Esophagus muscularis mucosa (tissue), 4 donors: ENCODE results near the gene RNASEH1. TPM values are rescaled to one million over a fixed set of nuclear protein-coding genes. Genes with fewer than 3 reads are reported as not detected.
"Not testable (repeated sequence)": the region's sequence is repeated elsewhere in the genome, so short reads cannot be mapped to it uniquely, and the experiment has no call there.

Experiments used
- DNase-seq: peaks from one replicate; pipeline ENCODE4 v3.0.0-alpha.2; 2017; ENCODE audit errors: extremely low spot score
- H3K27ac ChIP-seq, 4 donors: fragments of 200-600 bp; sonication (generic); replicated peaks in 1 of 4; 1 replicate in 3 of 4; 2 replicates in 1 of 4; pipeline ENCODE4 v1.5.1; 2016 to 2019; ENCODE audit warnings: mild to moderate bottlenecking in 1 of 4
- H3K27me3 ChIP-seq, 4 donors: fragments of 200-600 bp; sonication (generic); one replicate each; pipeline versions ENCODE4 v1.5.1 to v1.6.0; 2016 to 2019
- H3K36me3 ChIP-seq, 4 donors: fragments of 200-600 bp; sonication (generic); one replicate each; pipeline ENCODE4 v1.5.1; 2016 to 2019
- H3K4me1 ChIP-seq, 4 donors: fragments of 200-600 bp; sonication (generic); one replicate each; pipeline ENCODE4 v1.5.1; 2016 to 2019
- H3K4me3 ChIP-seq, 4 donors: fragments of 200-600 bp; sonication (generic); 1 replicate in 2 of 4; 2 replicates in 2 of 4; pipeline ENCODE4 v1.5.1; 2016 to 2019; ENCODE audit warnings: mild to moderate bottlenecking in 4 of 4, moderate library complexity in 1 of 4
- H3K9me3 ChIP-seq, 4 donors: fragments of 200-600 bp; sonication (generic); 1 replicate in 3 of 4; 2 replicates in 1 of 4; pipeline ENCODE4 v1.5.1; 2016 to 2019
- CTCF ChIP-seq, 3 experiments: fragments of 200-600 bp in 2 of 3; fragments of 450-650 bp in 1 of 3; sonication (generic) in 2 of 3; IDR thresholded peaks; one replicate each; pipeline ENCODE4 v1.5.1; 2017 to 2019; ENCODE audit warnings: antibody characterized with exemption in 3 of 3, mild to moderate bottlenecking in 2 of 3, moderate library complexity in 1 of 3
- EP300 ChIP-seq: sonication (generic); formaldehyde crosslinking; IDR thresholded peaks from one replicate; pipeline ENCODE4 v1.6.1; 2017; ENCODE audit warnings: antibody characterized with exemption
- POLR2A ChIP-seq: fragments of 450-650 bp; IDR thresholded peaks from one replicate; pipeline ENCODE4 v1.6.1; 2017; ENCODE audit warnings: antibody characterized with exemption, moderate library complexity, mild to moderate bottlenecking, low read depth
- POLR2AphosphoS5 ChIP-seq, 2 donors: sonication (generic); formaldehyde crosslinking; IDR thresholded peaks; one replicate each; pipeline ENCODE4 v1.6.1; 2017; ENCODE audit warnings: antibody characterized with exemption in 2 of 2
- WGBS: methylation state at CpG from one replicate; pipeline ENCODE4 v1.1.5; 2018; 5-methylcytosine and 5-hydroxymethylcytosine counted together
- intact Hi-C: fragments of 100-400 bp; cut with DNase I; formaldehyde crosslinking; loops from one replicate; pipeline ENCODE4 v1.15.1; 2023
- total RNA-seq, 4 donors: library from RNA; depleted of rRNA; stranded (reverse); fragments of >200 nt; gene quantifications; one replicate each; pipeline versions ENCODE4 v1.1.0 to v1.2.1, GENCODE V29; 2016

RNASEH1 gene
- total RNA-seq, 4 donors from 2014 or later: 30.2 to 36.5 (median 34.5) TPM

GRCh38 chr2:3500326-3500899 lies 57.7 kb downstream of the RNASEH1 start:
- 92% methylated on average over 11 of the region's 34 CpGs for WGBS
- H3K36me3 ChIP-seq: peaks cover 63 to 95% (median 86%) of the 10 kb centered on the region in 4 donors
- no peaks in the 10 kb centered on the region for H3K4me1 ChIP-seq

GRCh38 chr2:3498783-3499394 lies 59.2 kb downstream of the RNASEH1 start:
- Histone ChIP-seq H3K9me3 (no peaks in the 10 kb centered on the region), H3K27ac (no peak overlapping the region), H3K4me1 (peaks cover 0 to 4% (median 0%) of the 10 kb centered on the region in 4 donors), H3K36me3 (peaks cover 61 to 86% (median 79%) of the 10 kb centered on the region in 4 donors), H3K27me3 (no peaks in the 10 kb centered on the region), H3K4me3 (no peak overlapping the region)
- intact Hi-C loops: no loop called here
- TF ChIP-seq POLR2A (no peak), EP300 (no peak), CTCF (IDR thresholded peaks at IDR 0.05) (no peak), POLR2AphosphoS5 (IDR thresholded peaks at IDR 0.05) (no peak)
- no peak for DNase-seq
- WGBS: 95% methylated on average over 18 of the region's 18 CpGs

More at GRCh38 chr2:3500326-3500899, 57.7 kb downstream of the RNASEH1 start:
- intact Hi-C loops: no loop called here
- no peak for DNase-seq
- TF ChIP-seq POLR2AphosphoS5 (IDR thresholded peaks at IDR 0.05): no peak
- Histone ChIP-seq H3K27me3 (no peaks in the 10 kb centered on the region), H3K9me3 (no peaks in the 10 kb centered on the region), H3K27ac (no peak overlapping the region), H3K4me3 (no peak overlapping the region)

GRCh38 chr2:3496708-3497080 lies 61.4 kb downstream of the RNASEH1 start:
- WGBS: 95% methylated on average over 14 of the region's 15 CpGs
- intact Hi-C loops, DNase-seq, H3K27me3 ChIP-seq, H3K9me3 ChIP-seq, H3K27ac ChIP-seq, H3K4me3 ChIP-seq: not testable (repeated sequence)
- peaks cover 56 to 71% (median 69%) of the 10 kb centered on the region in 4 donors for H3K36me3 ChIP-seq
- H3K4me1 ChIP-seq: peaks cover 0 to 12% (median 0%) of the 10 kb centered on the region in 4 donors

Other genes with a start within 250 kb of the RNASEH1 start
- 10 to 100 TPM; 13.8 to 19.0 (median 15.3) TPM for gene EIPR1, start 180.5 kb downstream of the RNASEH1 start, total RNA-seq
- 10 to 100 TPM; 65.6 to 89.3 (median 72.6) TPM for gene TRAPPC12, start 178.6 kb downstream of the RNASEH1 start, total RNA-seq
- gene ADI1, start 38.8 kb downstream of the RNASEH1 start, total RNA-seq: 100 to 1,000 TPM in 1 of 4 donors, 10 to 100 TPM in 3; 90.0 to 130 (median 96.9) TPM
- gene RPS7, start 16.9 kb upstream of the RNASEH1 start, total RNA-seq: 1,000 to 10,000 TPM in 3 of 4 donors, 100 to 1,000 TPM in 1; 950 to 4,390 (median 2,121) TPM
- gene COLEC11, start 36.8 kb upstream of the RNASEH1 start, total RNA-seq: 10 to 100 TPM in 1 of 4 donors, 1 to 10 TPM in 3; 2.1 to 19.1 (median 6.6) TPM
- not detected for gene ALLC, start 99.9 kb upstream of the RNASEH1 start, total RNA-seq
- under 1 TPM in 1 of 4 donors, not detected in 3; 0.83 TPM for gene DCDC2C, start 145.2 kb upstream of the RNASEH1 start, total RNA-seq